PC-3 (cell line): Measurements from ENCODE around the gene PALS2.

Source experiments
- EZH2 ChIP-seq: fragments of 300-600 bp; sonication (generic); IDR thresholded peaks from one replicate; pipeline ENCODE4 v1.6.1; 2017; ENCODE audit warnings: antibody characterized with exemption, mild to moderate bottlenecking, low read length; ENCODE audit not compliant: unreplicated experiment
- TF ChIP-seq, protein P1 (sequence below): fragments of 300-600 bp; sonication (generic); conservative IDR thresholded peaks from 2 replicates; pipeline ENCODE4 v1.5.1; 2017; ENCODE audit warnings: antibody characterized with exemption, low read depth, mild to moderate bottlenecking, low read length

GRCh38 chr7:24582166-24582565 is 8.9 kb downstream of the PALS2 start:
- TF ChIP-seq, protein P1, sequence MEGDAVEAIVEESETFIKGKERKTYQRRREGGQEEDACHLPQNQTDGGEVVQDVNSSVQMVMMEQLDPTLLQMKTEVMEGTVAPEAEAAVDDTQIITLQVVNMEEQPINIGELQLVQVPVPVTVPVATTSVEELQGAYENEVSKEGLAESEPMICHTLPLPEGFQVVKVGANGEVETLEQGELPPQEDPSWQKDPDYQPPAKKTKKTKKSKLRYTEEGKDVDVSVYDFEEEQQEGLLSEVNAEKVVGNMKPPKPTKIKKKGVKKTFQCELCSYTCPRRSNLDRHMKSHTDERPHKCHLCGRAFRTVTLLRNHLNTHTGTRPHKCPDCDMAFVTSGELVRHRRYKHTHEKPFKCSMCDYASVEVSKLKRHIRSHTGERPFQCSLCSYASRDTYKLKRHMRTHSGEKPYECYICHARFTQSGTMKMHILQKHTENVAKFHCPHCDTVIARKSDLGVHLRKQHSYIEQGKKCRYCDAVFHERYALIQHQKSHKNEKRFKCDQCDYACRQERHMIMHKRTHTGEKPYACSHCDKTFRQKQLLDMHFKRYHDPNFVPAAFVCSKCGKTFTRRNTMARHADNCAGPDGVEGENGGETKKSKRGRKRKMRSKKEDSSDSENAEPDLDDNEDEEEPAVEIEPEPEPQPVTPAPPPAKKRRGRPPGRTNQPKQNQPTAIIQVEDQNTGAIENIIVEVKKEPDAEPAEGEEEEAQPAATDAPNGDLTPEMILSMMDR: no peak
- TF ChIP-seq EZH2: no peak
